Cardiac fibroblast (primary cell): Measurements from ENCODE around the gene IP6K3.

Experiments used
- DNase-seq, 2 donors: peaks; one replicate each; pipeline versions ENCODE4 v3.0.0 to v3.0.0-alpha.2; 2010; ENCODE audit warnings: low read depth in 2 of 2
- H3K4me3 ChIP-seq, 2 donors: replicated peaks in 1 of 2; 1 replicate in 1 of 2; 2 replicates in 1 of 2; pipeline ENCODE4 v1.5.1; 2011; ENCODE audit warnings: low read depth in 2 of 2, low read length in 2 of 2, mild to moderate bottlenecking in 2 of 2, moderate library complexity in 1 of 2
- TF ChIP-seq, protein P1 (sequence below): IDR thresholded peaks from one replicate; pipeline ENCODE4 v1.5.1; 2011; ENCODE audit warnings: low read depth, mild to moderate bottlenecking, low read length, inconsistent platforms

The IP6K3 gene

DNA sequence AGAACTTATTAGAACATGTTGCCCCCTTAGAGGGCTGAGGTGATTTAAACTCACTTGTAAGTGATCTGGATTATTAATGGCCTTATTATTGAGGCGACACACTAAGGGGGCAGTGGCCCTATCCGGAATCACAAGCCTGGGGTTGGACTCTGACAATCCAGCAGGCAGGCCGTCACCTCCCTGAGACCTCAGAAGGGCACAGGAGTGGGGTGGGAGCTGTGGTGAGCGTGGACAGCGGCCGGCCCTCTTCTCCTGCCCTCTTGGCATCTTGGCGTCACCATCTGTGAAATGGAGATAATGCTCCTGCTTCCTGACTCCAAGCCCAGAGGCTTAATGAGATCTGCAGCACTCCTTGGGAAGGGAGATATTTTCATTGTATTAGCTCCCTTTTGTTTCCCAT lies 19.6 kb downstream of the IP6K3 start:
- no peak for DNase-seq
- TF ChIP-seq, protein P1, sequence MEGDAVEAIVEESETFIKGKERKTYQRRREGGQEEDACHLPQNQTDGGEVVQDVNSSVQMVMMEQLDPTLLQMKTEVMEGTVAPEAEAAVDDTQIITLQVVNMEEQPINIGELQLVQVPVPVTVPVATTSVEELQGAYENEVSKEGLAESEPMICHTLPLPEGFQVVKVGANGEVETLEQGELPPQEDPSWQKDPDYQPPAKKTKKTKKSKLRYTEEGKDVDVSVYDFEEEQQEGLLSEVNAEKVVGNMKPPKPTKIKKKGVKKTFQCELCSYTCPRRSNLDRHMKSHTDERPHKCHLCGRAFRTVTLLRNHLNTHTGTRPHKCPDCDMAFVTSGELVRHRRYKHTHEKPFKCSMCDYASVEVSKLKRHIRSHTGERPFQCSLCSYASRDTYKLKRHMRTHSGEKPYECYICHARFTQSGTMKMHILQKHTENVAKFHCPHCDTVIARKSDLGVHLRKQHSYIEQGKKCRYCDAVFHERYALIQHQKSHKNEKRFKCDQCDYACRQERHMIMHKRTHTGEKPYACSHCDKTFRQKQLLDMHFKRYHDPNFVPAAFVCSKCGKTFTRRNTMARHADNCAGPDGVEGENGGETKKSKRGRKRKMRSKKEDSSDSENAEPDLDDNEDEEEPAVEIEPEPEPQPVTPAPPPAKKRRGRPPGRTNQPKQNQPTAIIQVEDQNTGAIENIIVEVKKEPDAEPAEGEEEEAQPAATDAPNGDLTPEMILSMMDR = no peak
- no peak overlapping the region for H3K4me3 ChIP-seq

DNA sequence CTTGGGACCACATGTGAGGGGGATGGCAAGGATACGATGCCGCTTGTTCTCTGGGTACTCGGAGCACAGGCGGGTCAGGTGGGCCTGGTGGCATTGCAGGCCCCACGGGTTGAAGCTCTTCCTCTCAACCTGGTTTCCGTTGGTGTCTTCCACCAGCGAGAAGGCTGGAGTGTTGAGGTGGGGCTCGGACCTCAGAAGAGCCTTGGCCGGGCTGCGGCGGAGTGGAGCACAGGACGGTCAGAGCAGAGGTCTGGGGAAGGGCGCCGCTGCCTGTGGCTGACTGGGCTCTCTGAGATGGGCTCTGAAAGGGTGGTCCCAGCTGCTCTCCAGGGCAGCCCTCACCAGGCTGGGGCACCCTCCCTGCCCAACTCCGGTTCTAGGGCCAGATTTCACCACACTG lies 20.0 kb downstream of the IP6K3 start:
- TF ChIP-seq, protein P1 = no peak
- H3K4me3 ChIP-seq = no peak overlapping the region
- DNase-seq = no peak

GRCh38 chr6:33725891-33726673 lies 20.6 kb downstream of the IP6K3 start:
- TF ChIP-seq, protein P1 = no peak
- H3K4me3 ChIP-seq = no peak overlapping the region
- no peak for DNase-seq

DNA sequence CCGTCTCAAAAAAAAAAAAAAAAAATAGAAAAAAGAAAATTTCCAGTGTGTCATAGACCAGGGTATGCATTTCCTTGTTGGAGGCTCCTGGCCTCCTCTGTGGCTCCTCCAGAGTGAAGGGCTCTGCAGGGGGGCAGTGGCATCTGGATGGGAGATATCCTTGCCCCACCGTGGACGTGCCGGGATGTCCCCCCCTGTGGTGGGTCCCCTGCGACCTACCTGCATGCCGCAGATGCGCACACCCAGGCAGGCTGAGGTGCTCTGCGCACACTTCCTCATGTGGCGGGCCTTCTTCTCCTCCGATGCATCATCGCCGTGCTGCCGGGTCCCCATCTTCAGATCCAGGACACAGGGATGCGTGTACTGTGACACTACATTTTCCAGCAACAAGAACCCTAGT lies 21.5 kb downstream of the IP6K3 start:
- no peak for DNase-seq
- TF ChIP-seq, protein P1 = no peak
- H3K4me3 ChIP-seq = no peak overlapping the region

GRCh38 chr6:33724102-33725023 lies 22.3 kb downstream of the IP6K3 start:
- no peak for DNase-seq
- no peak overlapping the region for H3K4me3 ChIP-seq
- TF ChIP-seq, protein P1 = no peak

DNA sequence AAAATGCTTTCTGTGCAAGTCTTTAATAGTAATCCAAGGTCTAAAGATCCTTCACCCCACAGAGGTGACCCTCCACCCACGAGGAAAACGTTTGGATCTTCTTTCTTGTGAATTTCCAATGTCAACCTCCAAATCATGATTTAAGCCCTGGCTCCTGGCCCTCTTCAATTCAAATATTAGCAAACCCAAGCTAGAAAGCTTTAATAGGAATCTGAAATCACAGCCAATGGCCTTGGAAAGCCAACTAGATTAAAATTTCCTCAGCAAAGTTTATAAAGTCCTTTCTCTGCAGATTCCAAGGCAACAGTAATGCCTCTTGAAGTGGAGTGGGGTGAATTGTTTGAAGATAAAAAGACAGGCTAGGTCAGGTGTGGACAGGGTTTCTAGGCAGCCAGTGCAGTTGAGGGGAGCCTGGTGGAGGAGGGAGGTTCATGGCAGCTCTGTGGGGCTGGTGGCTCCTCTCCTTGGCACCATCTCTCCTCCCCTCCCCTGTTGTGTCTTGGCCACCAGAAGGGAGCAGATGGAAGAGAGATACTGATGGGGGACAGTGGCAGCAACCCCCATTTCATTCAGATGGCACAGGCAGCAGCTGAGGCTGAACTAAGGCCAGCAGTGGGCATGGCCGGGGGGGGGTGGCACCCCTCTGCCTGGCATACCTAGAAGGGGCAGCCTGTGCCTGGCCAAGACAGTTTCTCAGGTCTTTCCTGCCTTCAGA lies 23.2 kb downstream of the IP6K3 start:
- TF ChIP-seq, protein P1 = no peak
- no peak for DNase-seq

More for the DNA sequence above, 23.2 kb downstream of the IP6K3 start:
- no peak overlapping the region for H3K4me3 ChIP-seq
